ENCODE results near the gene KRT20.

KRT20 gene

DNA sequence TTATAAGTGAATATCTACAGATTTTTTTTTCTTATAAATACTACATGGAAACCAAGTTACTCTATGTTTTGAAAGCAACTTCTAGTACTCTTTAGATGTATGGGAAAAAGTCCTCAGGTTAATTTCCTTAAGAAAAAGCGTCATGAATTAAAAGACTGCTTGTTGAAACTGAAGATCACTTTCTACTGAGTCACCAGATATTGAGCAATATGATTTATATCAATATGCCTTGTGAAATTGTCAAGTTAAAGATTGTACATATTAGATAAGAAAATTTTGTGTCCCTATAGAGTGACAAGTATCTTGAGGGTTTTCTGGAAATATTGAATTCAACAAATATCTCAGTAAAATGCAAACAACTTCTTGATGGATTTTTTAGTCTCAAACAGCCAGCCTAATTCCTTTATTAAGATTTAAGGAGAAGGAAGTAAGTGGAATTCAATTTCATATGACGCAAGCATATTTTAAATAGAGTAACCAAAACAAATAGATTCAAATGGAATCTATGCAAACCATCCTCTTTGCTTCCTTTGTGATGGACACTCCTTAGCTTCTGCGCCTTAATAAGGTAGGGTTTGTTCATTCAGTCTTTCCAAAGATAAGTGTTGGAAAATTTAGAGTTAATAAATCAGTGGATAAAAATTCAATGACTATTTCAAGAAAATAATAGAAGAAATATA, 34.6 kb downstream of the KRT20 start:
- no peak for DNase-seq

DNA sequence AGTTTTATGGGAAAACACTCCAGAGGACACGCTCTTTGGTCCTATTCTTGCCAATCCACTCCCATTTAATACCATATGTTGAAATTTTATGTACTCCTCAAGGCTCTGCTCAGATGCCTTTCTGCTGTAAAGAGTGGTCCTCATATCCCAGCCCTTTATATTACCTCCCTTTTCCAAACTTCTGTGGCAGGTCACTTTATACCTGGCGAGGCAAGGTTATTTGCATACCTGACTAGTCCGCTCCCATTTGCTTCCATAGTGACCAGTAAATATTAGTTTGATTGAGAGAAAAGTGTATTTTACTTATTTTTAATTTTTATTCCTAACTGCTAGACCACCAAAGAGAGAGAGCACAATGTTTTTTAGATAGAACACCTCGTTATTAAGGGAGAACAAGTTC, 35.3 kb downstream of the KRT20 start:
- DNase-seq = no peak

DNA sequence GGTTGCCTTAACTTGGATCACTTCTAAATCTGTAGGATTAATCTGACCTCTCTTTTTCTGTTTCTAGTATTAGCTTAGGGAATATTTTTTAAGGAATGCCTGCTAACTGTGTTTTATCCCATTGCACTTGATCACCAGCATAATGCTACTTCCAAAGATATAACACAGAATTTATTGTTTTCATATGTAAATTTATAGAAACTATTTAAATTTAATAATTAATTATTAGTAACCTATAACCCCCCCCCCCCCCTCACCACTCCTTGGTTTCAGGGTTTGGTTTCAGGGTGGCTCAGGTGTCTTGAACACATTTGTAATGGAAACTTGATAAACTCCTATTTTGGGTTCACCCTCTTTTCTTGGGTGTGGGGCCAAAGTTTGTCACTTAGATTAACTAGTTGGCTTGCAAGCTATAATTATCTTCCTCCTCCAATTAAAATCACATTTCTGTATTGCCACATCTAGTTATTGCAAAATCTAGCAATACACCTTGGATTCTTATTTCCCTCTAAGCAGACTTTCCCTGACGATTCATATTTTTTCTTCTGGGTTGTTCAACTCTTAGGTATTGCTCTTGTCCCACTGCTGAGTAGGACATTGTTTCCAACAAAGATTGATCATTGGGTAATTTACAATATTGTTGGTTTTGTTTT, 36.3 kb downstream of the KRT20 start:
- DNase-seq = no peak

DNA sequence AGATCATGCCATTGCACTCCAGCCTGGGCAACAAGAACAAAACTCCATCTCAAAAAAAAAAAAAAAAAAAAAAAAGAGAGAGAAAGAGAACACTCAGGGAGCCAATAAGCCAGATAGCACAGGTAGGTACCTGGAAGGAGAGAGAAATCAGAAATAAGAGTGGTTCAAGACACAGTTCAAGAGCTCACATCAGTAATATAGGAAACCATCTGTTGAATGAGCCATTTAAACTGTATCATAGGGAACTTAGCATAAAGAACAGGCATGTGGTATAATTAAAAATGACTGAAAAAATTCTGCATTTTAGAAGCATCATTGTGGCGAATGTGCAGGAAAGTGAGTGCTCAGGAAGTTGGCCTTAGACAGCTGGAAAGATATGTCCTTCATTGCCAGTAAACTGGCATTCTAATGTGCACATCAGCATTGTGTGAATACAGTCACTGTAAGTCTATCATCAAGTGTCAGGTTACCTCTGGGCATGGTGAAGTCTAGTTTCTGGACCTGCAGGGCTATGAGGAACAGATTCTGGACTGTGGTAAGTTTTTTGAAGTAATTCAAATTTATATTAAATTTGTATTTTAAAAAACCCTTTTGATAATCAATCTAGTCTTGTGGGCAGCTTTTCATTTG, 38.4 kb downstream of the KRT20 start:
- DNase-seq = no peak

DNA sequence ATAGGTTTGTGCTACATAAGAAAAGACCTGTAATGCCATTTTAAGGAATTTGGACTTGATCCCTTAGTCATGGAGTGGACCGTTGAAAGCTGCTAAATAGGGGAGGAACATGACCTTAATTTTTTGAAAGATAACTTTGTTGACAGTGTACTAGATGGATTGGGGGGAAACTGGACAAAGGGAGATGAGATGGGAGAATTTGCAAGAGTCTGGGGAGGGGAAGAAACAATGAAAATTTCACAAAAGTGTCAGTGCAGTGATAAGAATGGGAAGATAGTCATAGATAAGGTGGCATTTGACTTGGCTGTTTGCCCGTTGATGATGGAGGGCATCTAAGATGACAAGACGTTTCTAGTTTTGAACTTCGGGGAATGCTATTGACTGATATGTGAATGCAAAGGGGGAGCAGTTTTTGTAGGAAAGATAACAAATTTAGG, 40.4 kb downstream of the KRT20 start:
- no peak for DNase-seq

DNA sequence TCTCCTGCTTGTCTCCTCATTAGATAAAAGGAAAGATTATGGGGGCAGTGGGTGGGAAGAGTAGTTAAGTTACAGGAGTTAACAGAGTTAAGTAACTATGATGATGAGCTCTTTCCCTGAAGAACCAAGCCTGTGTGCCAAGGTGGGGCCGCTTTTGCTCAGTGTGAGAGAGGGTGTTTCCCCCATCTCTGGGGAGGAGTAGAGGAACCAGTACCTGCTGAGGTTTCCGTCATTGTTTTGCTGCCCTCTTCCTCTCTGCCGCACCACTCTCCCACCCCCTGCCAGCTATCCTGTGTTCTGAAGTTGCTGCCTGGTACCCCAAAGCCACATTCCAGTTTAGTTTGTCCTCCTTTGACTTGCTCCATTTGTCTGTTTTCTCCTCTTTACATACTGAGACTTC, 41.8 kb downstream of the KRT20 start:
- no peak for DNase-seq

DNA sequence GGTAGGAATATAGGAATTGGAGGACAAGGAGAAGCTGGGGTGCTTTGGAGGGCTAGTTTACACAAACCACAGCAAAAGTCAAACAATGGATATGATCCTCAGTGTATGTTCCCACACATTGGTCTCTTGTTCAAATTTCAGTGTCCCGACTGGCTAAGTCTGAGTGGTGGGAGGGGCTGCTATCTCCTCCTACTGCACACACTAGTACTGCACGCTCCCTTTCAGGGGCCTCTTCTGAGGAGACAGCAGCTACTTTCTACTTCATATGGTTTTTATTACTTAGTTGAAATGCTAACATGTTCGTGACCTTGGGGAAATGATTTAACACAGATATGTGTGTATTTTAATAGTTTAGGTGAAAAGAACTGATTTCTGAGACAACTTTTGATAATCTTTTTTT, 43.8 kb downstream of the KRT20 start:
- no peak for DNase-seq

DNA sequence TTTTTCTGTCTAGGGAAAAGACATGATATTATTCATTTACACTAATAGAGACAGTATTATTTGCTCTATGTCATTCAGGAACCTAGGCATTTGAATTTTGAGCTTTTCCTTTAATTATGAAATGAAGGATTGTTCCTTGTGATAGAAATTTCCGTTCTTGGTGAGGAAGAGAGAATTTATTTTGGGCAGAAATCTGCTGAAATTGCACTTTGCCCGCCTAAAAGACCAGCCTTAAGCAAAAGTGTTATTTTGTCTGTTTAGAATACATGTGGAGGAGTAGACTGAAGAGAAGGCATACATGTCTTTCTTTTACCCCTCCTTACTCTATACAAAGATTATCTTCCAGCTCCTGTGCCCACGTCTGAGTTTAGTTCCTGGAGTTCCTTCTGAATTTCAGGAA, 45.8 kb downstream of the KRT20 start:
- no peak for DNase-seq

DNA sequence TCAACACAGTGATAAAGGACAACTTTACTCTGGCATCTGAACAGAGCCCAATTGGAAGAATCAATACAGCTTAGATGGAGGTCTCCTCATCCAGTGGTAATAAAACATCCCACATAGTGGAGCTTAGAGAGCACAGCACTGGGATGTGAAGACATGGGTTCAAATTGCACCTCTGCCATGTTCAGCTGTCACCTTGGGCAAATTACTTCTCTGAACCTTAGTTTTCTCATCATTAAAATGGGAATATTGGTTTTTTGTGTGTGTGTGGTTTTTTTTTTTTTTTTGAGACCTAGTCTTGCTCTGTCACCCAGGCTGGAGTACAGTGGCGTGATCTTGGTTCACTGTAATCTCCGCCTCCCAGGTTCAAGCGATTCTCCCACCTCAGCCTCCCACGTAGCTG, 49.0 kb downstream of the KRT20 start:
- DNase-seq = no peak

DNA sequence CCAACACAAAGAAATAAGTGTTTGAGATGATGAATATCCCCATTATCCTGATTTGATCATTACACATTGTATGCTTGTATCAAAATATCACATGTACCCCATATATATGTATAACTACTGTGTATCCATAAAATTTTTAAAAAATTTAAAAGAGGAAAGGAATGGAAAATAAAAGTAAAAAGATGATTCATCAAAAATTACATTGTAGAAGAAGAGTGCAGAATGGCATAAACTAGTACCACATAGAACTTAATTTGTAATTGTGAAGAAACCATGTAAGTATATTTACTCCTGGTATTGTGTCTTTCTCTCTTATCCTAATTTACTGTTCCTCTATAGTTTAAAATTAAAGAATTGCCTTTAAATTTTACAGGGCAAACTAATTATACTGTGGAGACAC, 51.2 kb downstream of the KRT20 start:
- no peak for DNase-seq

DNA sequence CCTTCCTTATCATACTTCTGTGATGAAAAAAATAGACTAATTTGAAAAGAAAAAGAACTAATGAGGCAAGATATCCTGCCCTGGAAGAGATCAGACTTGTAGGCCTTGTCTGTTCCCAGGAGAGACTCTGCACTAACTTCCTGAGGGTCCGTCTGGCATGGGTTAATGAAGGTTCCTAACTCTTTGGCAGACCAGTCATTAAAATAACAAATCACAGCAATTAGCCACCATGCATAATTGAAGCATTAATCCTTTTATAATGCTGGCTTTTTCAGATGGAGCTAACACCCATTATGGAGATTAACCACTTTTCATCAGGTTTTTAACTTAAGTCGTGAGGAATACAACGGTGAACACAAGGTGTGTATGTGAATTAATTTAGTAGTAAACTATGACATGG, 52.2 kb downstream of the KRT20 start:
- no peak for DNase-seq

DNA sequence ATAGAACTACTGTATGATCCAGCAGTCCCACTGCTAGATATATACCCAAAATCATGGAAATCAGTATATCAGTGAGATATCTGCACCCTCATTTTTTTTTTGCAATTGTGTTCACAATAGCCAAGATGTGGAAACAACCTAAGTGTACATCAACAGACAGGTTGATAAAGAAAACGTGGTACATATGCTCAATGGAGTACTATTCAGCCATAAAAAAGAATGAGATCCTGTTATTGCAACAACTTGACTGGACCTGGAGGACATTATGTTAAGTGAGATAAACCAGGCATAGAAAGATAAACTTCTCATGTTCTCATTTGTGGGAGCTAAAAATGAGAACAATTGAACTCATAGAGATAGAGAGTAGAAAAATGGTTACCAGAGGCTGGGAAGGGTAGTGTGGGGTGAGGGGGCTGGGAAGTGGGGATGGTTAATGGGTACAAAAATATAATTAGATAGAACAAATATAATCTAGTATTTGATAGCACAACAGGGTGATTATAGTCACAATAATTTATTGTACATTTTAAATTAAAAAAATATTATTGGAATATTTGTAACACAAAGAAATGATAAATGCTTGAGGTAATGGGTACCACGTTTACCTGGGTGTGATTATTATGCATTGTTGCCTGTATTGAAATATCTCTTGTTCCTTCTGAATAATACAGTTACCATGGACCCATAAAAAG, 54.8 kb downstream of the KRT20 start:
- DNase-seq = no peak

DNA sequence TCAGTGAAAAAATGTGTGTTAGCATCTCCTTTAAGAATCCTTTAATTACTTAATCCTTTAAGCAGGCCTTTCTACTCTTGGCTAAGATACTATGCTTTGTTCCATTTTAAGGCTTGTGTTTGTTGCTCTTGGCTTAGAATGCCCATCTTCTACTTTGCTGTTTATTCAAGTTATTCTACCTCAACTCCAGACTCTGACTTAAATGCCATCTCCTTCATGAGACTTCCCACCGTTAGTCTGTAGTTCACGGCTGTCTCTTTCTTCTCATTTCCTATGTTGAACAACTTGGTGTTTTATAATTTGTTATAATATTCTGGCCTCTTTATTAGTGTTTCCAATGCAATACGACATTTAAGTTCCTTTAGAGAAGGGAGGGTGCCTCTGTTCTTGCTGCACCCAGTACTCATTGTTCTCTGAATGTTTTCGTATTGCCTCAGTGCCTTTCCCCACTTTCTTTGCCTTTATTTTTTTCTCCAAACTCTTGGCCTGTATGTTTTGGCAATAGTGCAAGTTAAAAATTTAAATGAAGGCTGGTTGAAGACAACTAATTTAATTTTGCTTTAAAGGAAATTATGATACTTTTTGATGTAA, 56.5 kb downstream of the KRT20 start:
- no peak for DNase-seq

DNA sequence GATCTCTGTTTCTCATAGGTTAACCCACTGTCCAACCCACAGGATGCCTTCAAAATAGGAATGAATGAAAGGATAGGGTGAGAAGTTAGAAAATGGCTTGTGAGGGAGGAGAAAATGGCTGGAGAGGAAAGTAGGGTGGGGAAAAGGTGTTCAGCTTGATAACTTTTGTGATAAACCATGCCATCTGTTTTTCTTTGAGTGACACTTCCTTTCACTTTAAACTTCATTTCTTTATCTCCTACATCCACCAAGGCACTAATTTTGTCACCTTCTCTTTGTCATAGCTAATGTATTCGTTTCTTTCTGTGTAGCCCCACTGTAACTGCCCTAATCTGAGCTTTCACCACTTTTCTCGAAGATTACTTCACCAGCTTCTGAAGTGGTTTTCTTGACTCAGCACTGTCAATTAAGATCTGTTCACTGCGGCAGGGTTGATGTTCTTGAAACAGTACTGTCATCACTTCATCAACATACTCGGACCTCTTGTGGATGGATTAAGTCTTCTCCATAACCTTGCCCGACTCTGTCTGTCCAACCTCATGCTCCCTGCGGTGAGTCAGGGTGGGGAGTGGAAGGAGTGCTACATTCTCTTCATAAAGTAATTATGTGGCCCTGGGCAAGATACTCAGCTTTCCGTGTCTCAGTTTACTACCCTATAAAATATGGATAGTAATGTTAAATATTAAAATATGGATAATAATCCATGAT, 57.1 kb downstream of the KRT20 start:
- no peak for DNase-seq
